Smooth muscle cell (in vitro differentiated cells): ENCODE measurements around the gene NASP. TPM values are rescaled to one million over a fixed set of nuclear protein-coding genes. Genes with fewer than 3 reads are reported as not detected.

Experiments used
- DNase-seq: peaks from one replicate; lab custom pipeline; 2025; ENCODE audit not compliant: unreplicated experiment; lab: John Stamatoyannopoulos, UW
- H2AFZ ChIP-seq: fragments of 200-600 bp; sonication (generic); 2 replicates; pipeline ENCODE4 v1.6.0; 2016; ENCODE audit warnings: antibody characterized with exemption, low read depth, mild to moderate bottlenecking
- H3F3A ChIP-seq: fragments of 200-600 bp; sonication (generic); 2 replicates; pipeline ENCODE4 v1.6.0; 2017; ENCODE audit warnings: antibody characterized with exemption, low read depth
- H3K27ac ChIP-seq: fragments of 200-600 bp; sonication (generic); 2 replicates; pipeline ENCODE4 v1.5.1; 2016; ENCODE audit warnings: low read depth, mild to moderate bottlenecking
- H3K27me3 ChIP-seq: fragments of 200-600 bp; sonication (generic); 2 replicates; pipeline ENCODE4 v1.6.1; 2016; ENCODE audit warnings: low read depth, mild to moderate bottlenecking
- H3K36me3 ChIP-seq: fragments of 200-600 bp; sonication (generic); 2 replicates; pipeline ENCODE4 v1.5.1; 2016; ENCODE audit warnings: low read depth
- H3K4me1 ChIP-seq: fragments of 200-600 bp; sonication (generic); 2 replicates; pipeline ENCODE4 v1.5.1; 2016; ENCODE audit warnings: low read depth
- H3K4me2 ChIP-seq: fragments of 200-600 bp; sonication (generic); 2 replicates; pipeline ENCODE4 v1.6.0; 2016; ENCODE audit warnings: mild to moderate bottlenecking
- H3K4me3 ChIP-seq: fragments of 200-600 bp; sonication (generic); 2 replicates; pipeline ENCODE4 v1.5.1; 2016; ENCODE audit warnings: mild to moderate bottlenecking
- H3K79me2 ChIP-seq: fragments of 200-600 bp; sonication (generic); 2 replicates; pipeline ENCODE4 v1.6.0; 2016; ENCODE audit warnings: low read depth, mild to moderate bottlenecking
- H3K9ac ChIP-seq: fragments of 200-600 bp; sonication (generic); 2 replicates; pipeline ENCODE4 v1.6.0; 2016; ENCODE audit warnings: low read depth
- H3K9me3 ChIP-seq: fragments of 200-600 bp; sonication (generic); replicated peaks from 2 replicates; pipeline ENCODE4 v1.5.1; 2016; ENCODE audit warnings: low read depth
- H4K20me1 ChIP-seq: fragments of 200-600 bp; sonication (generic); 2 replicates; pipeline ENCODE4 v1.6.0; 2016; ENCODE audit warnings: low read depth
- CTCF ChIP-seq: fragments of 200-600 bp; sonication (generic); IDR thresholded peaks from 2 replicates; pipeline ENCODE4 v1.5.1; 2017; ENCODE audit warnings: borderline replicate concordance, mild to moderate bottlenecking, antibody characterized with exemption; ENCODE audit not compliant: insufficient read depth, poor library complexity, severe bottlenecking
- WGBS: methylation state at CpG from one replicate; pipeline ENCODE4 v1.1.7; 2016; ENCODE audit warnings: low lambda C conversion rate; 5-methylcytosine and 5-hydroxymethylcytosine counted together
- polyA plus RNA-seq: library from polyadenylated mRNA; unstranded; fragments of >200 nt; fragmentation: Nextera tagmentation; extraction: Ambion mirVana; gene quantifications from 2 replicates; pipeline ENCODE4 v1.2.1, GENCODE V29; 2016
- total RNA-seq: library from RNA; depleted of rRNA; stranded (reverse); fragments of >200 nt; gene quantifications from 2 replicates; pipeline ENCODE4 v1.2.3, GENCODE V29; 2014

Gene NASP
- total and polyA plus RNA-seq, 2 experiments from 2014 or later: 44.9 to 83.0 TPM

- H3K4me2 ChIP-seq: no peak overlapping the region
- no peak for DNase-seq
- H3K4me3 ChIP-seq: no peak overlapping the region
- no peak overlapping the region for H3K27ac ChIP-seq
- no peak overlapping the region for H2AFZ ChIP-seq
- no peak overlapping the region for H3K9ac ChIP-seq
- peaks cover 8% of the 10 kb centered on the region for H4K20me1 ChIP-seq
- no peaks in the 10 kb centered on the region for H3K36me3 ChIP-seq
- H3K9me3 ChIP-seq: no peaks in the 10 kb centered on the region
- H3K4me1 ChIP-seq: peaks cover 4% of the 10 kb centered on the region
- no peaks in the 10 kb centered on the region for H3F3A ChIP-seq
- no peaks in the 10 kb centered on the region for H3K27me3 ChIP-seq
- no peaks in the 10 kb centered on the region for H3K79me2 ChIP-seq
- no peak for TF ChIP-seq CTCF
- WGBS: 92% methylated on average over 4 of the region's 4 CpGs
Measured at GRCh38 chr1:45569571-45569961, 14.3 kb upstream of the NASP start.

GRCh38 chr1:45569962-45570581 lies 13.8 kb upstream of the NASP start:
- H3K9me3 ChIP-seq: no peaks in the 10 kb centered on the region
- no peaks in the 10 kb centered on the region for H3K27me3 ChIP-seq
- H2AFZ ChIP-seq: no peak overlapping the region
- no peaks in the 10 kb centered on the region for H3K36me3 ChIP-seq
- peak; percentile 3 for DNase-seq
- WGBS: 26% methylated on average over 8 of the region's 8 CpGs
- no peak overlapping the region for H3K4me3 ChIP-seq
- no peak overlapping the region for H3K27ac ChIP-seq
- peaks cover 4% of the 10 kb centered on the region for H3K4me1 ChIP-seq
- H3K9ac ChIP-seq: no peak overlapping the region
- no peak overlapping the region for H3K4me2 ChIP-seq
- TF ChIP-seq CTCF: peak; percentile 96
- no peaks in the 10 kb centered on the region for H3F3A ChIP-seq
- peaks cover 8% of the 10 kb centered on the region for H4K20me1 ChIP-seq
- no peaks in the 10 kb centered on the region for H3K79me2 ChIP-seq

- Histone ChIP-seq H3F3A (no peaks in the 10 kb centered on the region), H3K79me2 (no peaks in the 10 kb centered on the region), H4K20me1 (peaks cover 8% of the 10 kb centered on the region), H3K4me1 (peaks cover 4% of the 10 kb centered on the region), H3K36me3 (no peaks in the 10 kb centered on the region), H3K9me3 (no peaks in the 10 kb centered on the region), H3K27ac (no peak overlapping the region), H3K27me3 (no peaks in the 10 kb centered on the region), H3K4me3 (no peak overlapping the region), H3K9ac (no peak overlapping the region), H3K4me2 (no peak overlapping the region), H2AFZ (no peak overlapping the region)
- no peak for TF ChIP-seq CTCF
- DNase-seq: no peak
- 81% methylated on average over 4 of the region's 4 CpGs for WGBS
Measured at GRCh38 chr1:45570631-45571030, 13.2 kb upstream of the NASP start.

- no peak for DNase-seq
- H3K79me2 ChIP-seq: no peaks in the 10 kb centered on the region
- no peak overlapping the region for H2AFZ ChIP-seq
- peaks cover 8% of the 10 kb centered on the region for H4K20me1 ChIP-seq
- H3K4me1 ChIP-seq: peaks cover 4% of the 10 kb centered on the region
- no peak overlapping the region for H3K4me2 ChIP-seq
- 67% methylated on average over 3 of the region's 3 CpGs for WGBS
- no peaks in the 10 kb centered on the region for H3F3A ChIP-seq
- no peak overlapping the region for H3K4me3 ChIP-seq
- H3K36me3 ChIP-seq: no peaks in the 10 kb centered on the region
- TF ChIP-seq CTCF: no peak
- H3K9me3 ChIP-seq: no peaks in the 10 kb centered on the region
- no peaks in the 10 kb centered on the region for H3K27me3 ChIP-seq
- no peak overlapping the region for H3K27ac ChIP-seq
- H3K9ac ChIP-seq: no peak overlapping the region
Measured at GRCh38 chr1:45573231-45573804, 10.5 kb upstream of the NASP start.
